Measurements from ENCODE around the gene PAK6. TPM values are rescaled to one million over a fixed set of nuclear protein-coding genes. Genes with fewer than 3 reads are reported as not detected.

Gene PAK6
- total RNA-seq = 1 to 10 TPM; 7.7 to 9.1 TPM
- 0.96 TPM for polyA plus RNA-seq (2013, experiment 1 of 2)
- polyA plus RNA-seq (2013, experiment 2 of 2) = 0.29 TPM
- long read RNA-seq, experiment 1, partial matches to known transcripts = 2 of 3 reads
- long read RNA-seq, experiment 1, other reads (novel, unspliced or antisense) = 1 of 3 reads
- long read RNA-seq, experiment 2, partial matches to known transcripts = 7 of 31 reads
- long read RNA-seq, experiment 2, other reads (novel, unspliced or antisense) = 24 of 31 reads
- long read RNA-seq, experiment 3, partial matches to known transcripts = 7 of 53 reads
- long read RNA-seq, experiment 3, other reads (novel, unspliced or antisense) = 44 of 53 reads
- long read RNA-seq, experiment 4, partial matches to known transcripts = 0 of 2 reads
- long read RNA-seq, experiment 4, other reads (novel, unspliced or antisense) = 2 of 2 reads

- WGBS, 2 experiments (ENCODE audit: insufficient coverage in 1 of 2, insufficient read length in 1 of 2) = 6 to 9% methylated on average over 25 to 39 of the region's 39 CpGs
- H3K27ac ChIP-seq (ENCODE audit: low read depth, low read length) = no peak within 1 kb of the TSS
- no peak for TF ChIP-seq CTCF (conservative IDR thresholded peaks at IDR 0.05)
Observed at GRCh38 chr15:40238532-40239403, at the start of gene PAK6. Gene PAK6, plus strand, starts transcription at chr15:40239063. Its CDS starts 25,723 bp downstream, at chr15:40264786.

GRCh38 chr15:40190591-40190990, 48.3 kb upstream of the PAK6 start:
- peaks cover 41% of the 10 kb centered on the region for H3K36me3 Mint-ChIP-seq (ENCODE audit: low read depth)
- H3K27ac ChIP-seq (ENCODE audit: low read depth, low read length) = no peak overlapping the region
- no peak for TF ChIP-seq CTCF (conservative IDR thresholded peaks at IDR 0.05)
- peaks cover 3% of the 10 kb centered on the region for H3K4me1 Mint-ChIP-seq
- no peak overlapping the region for H3K27ac Mint-ChIP-seq
- 89 to 95% methylated on average over 4 to 6 of the region's 6 CpGs for WGBS, 2 experiments (ENCODE audit: insufficient coverage in 1 of 2, insufficient read length in 1 of 2)
- no peaks in the 10 kb centered on the region for H3K9me3 ChIP-seq (ENCODE audit: control insufficient read depth, low read length)
- no peaks in the 10 kb centered on the region for H3K4me1 ChIP-seq (ENCODE audit: control insufficient read depth, insufficient read depth, low read length)
- H3K4me3 Mint-ChIP-seq = no peak overlapping the region
- H3K9ac ChIP-seq (ENCODE audit: extremely low read depth, low read length, poor library complexity, severe bottlenecking) = no peak overlapping the region
- H3K27me3 ChIP-seq (ENCODE audit: control insufficient read depth, insufficient read depth, low read length, poor library complexity, severe bottlenecking) = no peaks in the 10 kb centered on the region
- H3K36me3 ChIP-seq (ENCODE audit: control insufficient read depth, insufficient read depth, low read length) = peaks cover 58% of the 10 kb centered on the region
- H3K4me3 ChIP-seq (ENCODE audit: low read length) = no peak overlapping the region
- no peaks in the 10 kb centered on the region for H3K27me3 Mint-ChIP-seq (ENCODE audit: insufficient read depth)
- no peak for DNase-seq
- H3K9me3 Mint-ChIP-seq = no peaks in the 10 kb centered on the region

More at GRCh38 chr15:40238532-40239403, at the start of gene PAK6:
- peak; percentile 96 for DNase-seq
- Mint-ChIP-seq H3K4me1 (peaks cover 17% of the 10 kb centered on the region), H3K9me3 (no peaks in the 10 kb centered on the region), H3K4me3 (peak within 1 kb of the TSS; percentile 39), H3K36me3 (ENCODE audit: low read depth) (no peaks in the 10 kb centered on the region), H3K27ac (peak within 1 kb of the TSS; percentile 19), H3K27me3 (ENCODE audit: insufficient read depth) (peaks cover 29% of the 10 kb centered on the region)
- Histone ChIP-seq H3K36me3 (ENCODE audit: control insufficient read depth, insufficient read depth, low read length) (no peaks in the 10 kb centered on the region), H3K27me3 (ENCODE audit: control insufficient read depth, insufficient read depth, low read length, poor library complexity, severe bottlenecking) (peaks cover 16% of the 10 kb centered on the region), H3K4me3 (ENCODE audit: low read length) (peak within 1 kb of the TSS; percentile 69), H3K9ac (ENCODE audit: extremely low read depth, low read length, poor library complexity, severe bottlenecking) (no peak within 1 kb of the TSS), H3K9me3 (ENCODE audit: control insufficient read depth, low read length) (no peaks in the 10 kb centered on the region), H3K4me1 (ENCODE audit: control insufficient read depth, insufficient read depth, low read length) (peaks cover 3% of the 10 kb centered on the region)

- peaks cover 67% of the 10 kb centered on the region for H3K36me3 ChIP-seq (ENCODE audit: control insufficient read depth, insufficient read depth, low read length)
- peaks cover 9% of the 10 kb centered on the region for H3K4me1 Mint-ChIP-seq
- TF ChIP-seq CTCF (conservative IDR thresholded peaks at IDR 0.05) = no peak
Observed at GRCh38 chr15:40192942-40193341, 45.9 kb upstream of the PAK6 start.

More at GRCh38 chr15:40192942-40193341, 45.9 kb upstream of the PAK6 start:
- DNase-seq = no peak
- Histone ChIP-seq H3K4me3 (ENCODE audit: low read length) (no peak overlapping the region), H3K4me1 (ENCODE audit: control insufficient read depth, insufficient read depth, low read length) (no peaks in the 10 kb centered on the region), H3K9ac (ENCODE audit: extremely low read depth, low read length, poor library complexity, severe bottlenecking) (no peak overlapping the region), H3K27me3 (ENCODE audit: control insufficient read depth, insufficient read depth, low read length, poor library complexity, severe bottlenecking) (no peaks in the 10 kb centered on the region), H3K27ac (ENCODE audit: low read depth, low read length) (no peak overlapping the region), H3K9me3 (ENCODE audit: control insufficient read depth, low read length) (no peaks in the 10 kb centered on the region)
- peaks cover 43% of the 10 kb centered on the region for H3K36me3 Mint-ChIP-seq (ENCODE audit: low read depth)
- H3K27ac Mint-ChIP-seq = no peak overlapping the region
- WGBS, 2 experiments (ENCODE audit: insufficient coverage in 1 of 2, insufficient read length in 1 of 2) = 91 to 100% methylated on average over 1 of the region's 1 CpG
- no peaks in the 10 kb centered on the region for H3K9me3 Mint-ChIP-seq
- H3K4me3 Mint-ChIP-seq = no peak overlapping the region
- H3K27me3 Mint-ChIP-seq (ENCODE audit: insufficient read depth) = no peaks in the 10 kb centered on the region
